Muscle layer of duodenum (tissue), 2 donors: ENCODE results near the gene PRTFDC1.

Source experiments
- H3K27ac ChIP-seq: one replicate; pipeline ENCODE4 v1.7.0; 2013; ENCODE audit warnings: mild to moderate bottlenecking, low read length
- H3K27me3 ChIP-seq: one replicate; pipeline ENCODE4 v1.7.0; 2013; ENCODE audit warnings: low read depth, mild to moderate bottlenecking, control low read depth, low read length
- H3K36me3 ChIP-seq, 2 donors: one replicate each; pipeline ENCODE4 v1.7.0; 2013; ENCODE audit warnings: low read length in 2 of 2, control low read depth in 1 of 2, mild to moderate bottlenecking in 1 of 2; ENCODE audit not compliant: insufficient read depth in 2 of 2, control insufficient read depth in 1 of 2
- H3K4me1 ChIP-seq, 2 donors: one replicate each; pipeline ENCODE4 v1.7.0; 2013; ENCODE audit warnings: low read length in 2 of 2, mild to moderate bottlenecking in 2 of 2, control low read depth in 1 of 2, moderate library complexity in 1 of 2; ENCODE audit not compliant: insufficient read depth in 2 of 2, control insufficient read depth in 1 of 2
- H3K4me3 ChIP-seq, 2 donors: one replicate each; pipeline ENCODE4 v1.7.0; 2013; ENCODE audit warnings: low read length in 2 of 2, low read depth in 1 of 2, mild to moderate bottlenecking in 1 of 2
- H3K9me3 ChIP-seq, 2 donors: one replicate each; pipeline ENCODE4 v1.7.0; 2013; ENCODE audit warnings: low read length in 2 of 2, control low read depth in 1 of 2, mild to moderate bottlenecking in 1 of 2; ENCODE audit not compliant: control insufficient read depth in 1 of 2
- donor health status: healthy.

PRTFDC1 gene

DNA sequence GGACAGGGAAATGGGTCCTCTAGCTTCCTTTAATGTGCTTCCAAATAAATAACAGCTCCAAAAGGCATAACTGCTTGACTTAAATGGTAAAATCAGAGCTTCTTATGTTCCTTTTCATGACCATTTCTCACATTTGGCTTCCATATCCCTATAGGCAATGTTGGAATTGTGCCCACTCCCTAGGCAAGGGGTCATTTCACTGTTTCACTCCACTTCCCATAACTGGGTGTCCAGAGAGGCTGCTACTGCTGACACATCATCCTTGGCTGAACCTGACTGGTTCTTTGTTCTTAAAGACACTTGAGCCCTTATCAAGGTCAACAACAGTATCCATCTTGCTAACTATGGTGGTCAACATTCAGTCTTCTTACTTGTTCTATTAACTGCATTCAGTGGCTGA lies 37.1 kb downstream of the PRTFDC1 start:
- no peaks in the 10 kb centered on the region for H3K27me3 ChIP-seq
- H3K4me3 ChIP-seq = no peak overlapping the region
- H3K27ac ChIP-seq = no peak overlapping the region
- no peaks in the 10 kb centered on the region for H3K36me3 ChIP-seq
- H3K9me3 ChIP-seq = no peaks in the 10 kb centered on the region
- H3K4me1 ChIP-seq = no peaks in the 10 kb centered on the region

DNA sequence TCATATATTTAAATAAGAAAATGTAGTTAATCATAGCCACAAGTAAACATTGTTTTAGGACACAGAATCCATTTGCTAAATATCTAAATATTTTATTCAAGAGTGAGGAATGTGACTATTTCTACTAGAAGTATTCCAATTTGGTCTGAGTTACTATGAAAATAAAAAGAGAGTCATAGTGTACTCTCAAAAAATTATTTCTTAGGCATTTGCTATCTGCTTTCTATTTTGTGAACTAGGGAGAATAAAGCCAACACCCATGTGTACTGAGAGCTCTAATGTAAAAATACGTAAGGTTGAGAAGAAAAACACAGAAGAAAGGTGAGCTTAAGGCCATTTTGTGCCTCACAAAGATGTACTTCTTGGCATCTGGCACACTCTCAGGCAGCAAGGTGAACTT lies 38.3 kb downstream of the PRTFDC1 start:
- Histone ChIP-seq H3K36me3 (no peaks in the 10 kb centered on the region), H3K9me3 (no peaks in the 10 kb centered on the region), H3K27ac (no peak overlapping the region), H3K27me3 (no peaks in the 10 kb centered on the region), H3K4me3 (no peak overlapping the region), H3K4me1 (no peaks in the 10 kb centered on the region)

DNA sequence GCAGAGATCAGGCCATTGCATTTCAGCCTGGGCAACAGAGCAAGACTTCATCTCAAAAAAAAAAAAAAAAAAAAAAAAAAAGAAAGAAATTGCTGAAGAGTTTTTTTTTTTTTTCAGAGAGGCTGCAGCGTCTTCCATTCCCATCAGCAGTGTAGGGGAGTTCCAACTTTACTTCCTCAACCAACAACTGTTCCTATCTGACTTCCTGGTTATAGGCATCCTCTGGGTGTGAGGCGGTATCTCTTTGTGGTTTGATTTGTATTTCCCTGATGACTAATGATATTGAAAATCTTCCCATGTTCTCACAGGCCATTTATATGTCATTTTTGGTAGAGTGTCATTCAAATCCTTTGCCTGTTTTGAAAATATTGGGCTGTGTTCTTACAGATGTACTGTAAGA lies 40.2 kb downstream of the PRTFDC1 start:
- Histone ChIP-seq H3K9me3 (no peaks in the 10 kb centered on the region), H3K4me1 (no peaks in the 10 kb centered on the region), H3K36me3 (no peaks in the 10 kb centered on the region), H3K27ac (no peak overlapping the region), H3K27me3 (no peaks in the 10 kb centered on the region), H3K4me3 (no peak overlapping the region)

DNA sequence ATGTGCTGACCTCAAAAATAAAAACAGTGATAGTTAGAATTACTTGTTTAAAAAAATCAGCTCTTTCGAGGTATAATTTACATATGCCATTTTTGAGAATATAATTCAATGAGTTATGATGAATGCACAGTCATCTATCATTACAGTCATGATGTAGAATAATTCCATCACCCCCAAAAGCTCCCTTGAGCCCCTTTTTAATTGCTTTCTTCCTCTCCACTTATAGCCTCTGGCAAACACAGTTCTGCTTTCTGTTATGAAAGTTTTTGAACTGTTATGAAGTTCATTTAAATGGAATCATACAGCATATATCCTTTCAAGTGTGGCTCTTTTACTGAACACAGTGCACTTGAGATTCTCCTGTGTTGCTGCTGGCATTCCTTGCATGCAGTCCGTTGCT lies 41.4 kb downstream of the PRTFDC1 start:
- H3K9me3 ChIP-seq = no peaks in the 10 kb centered on the region
- H3K27ac ChIP-seq = no peak overlapping the region
- H3K27me3 ChIP-seq = no peaks in the 10 kb centered on the region
- no peak overlapping the region for H3K4me3 ChIP-seq
- no peaks in the 10 kb centered on the region for H3K4me1 ChIP-seq
- no peaks in the 10 kb centered on the region for H3K36me3 ChIP-seq

DNA sequence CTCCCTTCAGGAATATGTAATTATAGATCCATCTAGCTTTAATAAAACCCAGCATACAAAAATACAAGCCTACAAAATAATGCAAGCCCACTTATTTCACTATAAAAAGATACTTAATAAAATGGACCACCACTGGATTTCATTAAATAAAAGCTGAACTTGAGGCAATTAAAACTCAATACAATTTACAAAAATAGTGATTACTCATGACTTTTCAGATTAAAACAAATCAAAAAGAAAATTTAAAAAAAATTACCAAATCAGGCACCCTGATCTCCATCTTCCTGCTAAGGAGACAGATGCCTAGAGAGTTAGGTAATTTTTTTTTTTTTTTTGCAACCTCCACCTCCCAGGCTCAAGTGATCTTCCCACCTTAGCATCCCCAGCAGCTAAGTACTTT lies 41.8 kb downstream of the PRTFDC1 start:
- no peak overlapping the region for H3K4me3 ChIP-seq
- no peaks in the 10 kb centered on the region for H3K9me3 ChIP-seq
- H3K27ac ChIP-seq = no peak overlapping the region
- H3K4me1 ChIP-seq = no peaks in the 10 kb centered on the region
- H3K36me3 ChIP-seq = no peaks in the 10 kb centered on the region
- H3K27me3 ChIP-seq = no peaks in the 10 kb centered on the region

DNA sequence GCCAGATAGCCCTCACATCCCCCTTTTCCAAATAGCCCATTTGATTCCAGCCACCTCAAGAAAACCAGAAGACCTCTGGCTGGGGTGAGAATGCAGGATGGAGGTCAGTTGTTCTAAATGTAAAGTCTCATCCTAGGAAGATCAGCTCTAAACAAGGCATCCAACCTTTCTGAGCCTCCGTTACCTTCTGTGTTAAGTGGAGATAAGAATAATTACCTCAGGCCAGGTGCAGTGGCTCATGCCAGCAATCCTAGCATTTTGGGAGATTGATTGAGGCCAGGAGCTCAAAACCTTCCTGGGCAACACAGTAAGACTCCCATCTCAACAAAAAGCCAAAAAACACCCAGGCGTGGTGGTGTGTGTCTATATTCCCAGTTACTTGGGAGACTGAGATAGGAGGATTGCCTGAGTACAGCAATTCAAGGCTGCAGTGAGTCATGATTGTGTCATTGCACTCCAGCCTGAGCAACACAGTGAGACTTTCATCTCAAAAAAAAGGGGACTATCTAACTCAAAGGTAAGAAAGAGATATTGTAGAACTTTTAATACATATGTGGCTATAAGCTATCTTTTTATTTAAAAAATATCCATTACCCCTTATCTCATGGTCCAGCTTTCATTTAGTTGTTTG lies 43.5 kb downstream of the PRTFDC1 start:
- no peak overlapping the region for H3K4me3 ChIP-seq
- H3K27me3 ChIP-seq = no peaks in the 10 kb centered on the region
- no peak overlapping the region for H3K27ac ChIP-seq
- no peaks in the 10 kb centered on the region for H3K4me1 ChIP-seq
- no peaks in the 10 kb centered on the region for H3K36me3 ChIP-seq
- H3K9me3 ChIP-seq = no peaks in the 10 kb centered on the region

DNA sequence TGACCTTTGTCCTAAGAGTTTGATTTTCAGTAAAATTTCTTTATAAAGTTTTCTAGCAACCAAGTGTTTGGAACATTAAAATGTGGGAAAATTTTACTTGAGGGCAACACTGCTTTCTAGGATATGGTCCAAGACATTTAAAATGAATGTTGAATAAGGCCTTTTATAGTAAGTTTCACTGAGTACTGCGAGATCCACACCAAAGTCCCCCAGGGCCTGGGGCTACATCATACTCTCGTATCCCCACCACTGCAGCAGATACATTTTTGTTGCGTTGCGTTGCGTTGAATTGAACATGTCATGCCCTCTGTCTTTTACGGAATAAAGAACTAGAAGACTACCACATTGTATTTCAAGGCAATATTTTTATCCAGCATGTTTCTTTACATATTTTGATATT lies 44.5 kb downstream of the PRTFDC1 start:
- no peaks in the 10 kb centered on the region for H3K4me1 ChIP-seq
- H3K36me3 ChIP-seq = no peaks in the 10 kb centered on the region
- no peak overlapping the region for H3K27ac ChIP-seq
- H3K9me3 ChIP-seq = no peaks in the 10 kb centered on the region
- H3K27me3 ChIP-seq = no peaks in the 10 kb centered on the region
- H3K4me3 ChIP-seq = no peak overlapping the region

DNA sequence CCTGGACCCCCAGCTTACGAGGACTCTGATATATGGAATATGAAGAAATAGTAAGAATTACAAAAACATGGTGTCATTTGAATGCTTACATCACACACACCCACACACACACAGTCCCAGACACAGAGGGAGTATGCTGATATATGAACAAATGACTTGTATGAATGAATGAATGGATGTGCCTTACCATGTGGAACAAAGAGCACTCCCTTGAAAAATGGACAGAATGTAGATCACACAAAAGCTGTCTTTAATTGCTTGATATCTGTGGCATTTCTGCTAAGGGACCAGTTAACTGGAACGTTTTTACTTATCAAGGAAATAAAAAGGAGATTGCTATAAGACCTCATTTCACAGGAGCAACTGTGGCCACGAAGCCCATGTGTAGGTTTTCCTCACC lies 46.0 kb downstream of the PRTFDC1 start:
- no peak overlapping the region for H3K4me3 ChIP-seq
- no peaks in the 10 kb centered on the region for H3K27me3 ChIP-seq
- peaks cover 8 to 14% of the 10 kb centered on the region in 2 donors for H3K4me1 ChIP-seq
- no peaks in the 10 kb centered on the region for H3K36me3 ChIP-seq
- H3K27ac ChIP-seq = no peak overlapping the region
- H3K9me3 ChIP-seq = no peaks in the 10 kb centered on the region

DNA sequence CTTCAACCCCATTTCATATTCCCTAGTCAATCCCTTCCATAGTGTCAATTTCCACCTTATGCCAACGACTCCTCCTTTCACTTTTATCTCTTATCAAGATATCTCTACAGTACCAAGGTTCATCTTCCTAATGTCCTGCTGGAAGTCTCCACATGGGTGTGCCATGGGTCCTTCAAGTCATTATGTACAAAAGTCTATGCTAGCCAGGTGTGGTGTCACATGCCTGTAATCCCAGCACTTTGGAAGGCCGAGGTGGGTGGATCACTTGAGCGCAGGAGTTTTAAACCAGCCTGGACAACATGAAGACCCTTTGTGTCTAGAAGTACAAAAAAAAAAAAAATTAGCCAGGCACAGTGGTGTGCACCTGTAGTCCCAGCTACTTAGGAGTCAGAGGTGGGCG lies 47.6 kb downstream of the PRTFDC1 start:
- Histone ChIP-seq H3K27ac (no peak overlapping the region), H3K36me3 (no peaks in the 10 kb centered on the region), H3K9me3 (no peaks in the 10 kb centered on the region), H3K27me3 (no peaks in the 10 kb centered on the region), H3K4me3 (no peak overlapping the region), H3K4me1 (peaks cover 14 to 20% of the 10 kb centered on the region in 2 donors)

DNA sequence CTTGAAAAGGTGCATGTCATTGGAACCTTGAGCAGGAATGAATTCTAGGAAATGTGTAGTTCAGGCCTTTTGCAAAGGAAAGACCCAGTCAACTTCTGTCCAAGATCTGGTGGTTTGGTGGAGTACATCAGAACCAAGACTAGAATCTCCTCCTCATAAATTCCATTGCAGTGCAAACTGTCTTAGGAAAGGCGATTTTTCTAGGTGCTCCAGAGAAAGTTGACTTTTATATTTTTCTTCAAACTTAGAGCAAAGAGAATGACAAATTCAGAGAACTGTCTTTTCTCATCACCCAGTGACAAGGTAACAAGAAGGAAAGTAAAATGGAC lies 50.0 kb downstream of the PRTFDC1 start:
- H3K27ac ChIP-seq = peak overlapping the region; percentile 50
- H3K27me3 ChIP-seq = no peaks in the 10 kb centered on the region
- no peak overlapping the region for H3K4me3 ChIP-seq
- peaks cover 14 to 20% of the 10 kb centered on the region in 2 donors for H3K4me1 ChIP-seq
- H3K9me3 ChIP-seq = no peaks in the 10 kb centered on the region
- H3K36me3 ChIP-seq = no peaks in the 10 kb centered on the region

DNA sequence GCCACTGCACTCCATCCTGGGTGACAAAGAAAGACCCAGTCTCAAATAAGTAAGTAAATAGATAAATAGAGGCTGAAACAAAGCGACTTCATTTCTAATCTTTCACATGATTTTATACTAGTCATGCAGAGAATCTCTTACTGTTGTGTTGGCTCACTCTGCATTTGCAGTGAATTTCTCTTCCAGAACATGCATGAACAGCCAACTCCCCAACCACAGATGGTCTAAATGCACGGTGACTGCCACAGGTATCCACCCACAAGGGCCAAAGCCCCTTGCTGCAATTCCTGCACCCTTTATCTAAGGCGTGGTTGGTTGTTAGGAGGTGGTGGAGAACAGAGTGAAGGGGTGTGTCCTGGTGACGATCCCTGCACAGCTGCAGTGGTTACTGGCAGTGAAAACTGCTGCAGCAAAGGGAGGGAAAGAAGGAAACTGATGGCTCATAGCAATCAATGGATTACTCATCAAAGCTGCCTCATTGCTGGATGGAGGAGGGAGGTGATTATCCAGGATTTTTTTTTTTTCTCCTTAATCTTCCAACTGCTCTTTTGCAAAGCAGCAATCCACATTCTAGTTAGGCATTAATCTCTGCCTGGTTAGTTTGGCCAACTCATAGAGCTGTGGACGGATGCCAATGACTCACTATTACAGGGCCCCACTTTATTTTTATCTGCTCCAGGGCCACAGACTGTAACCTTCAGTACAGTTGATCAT lies 50.6 kb downstream of the PRTFDC1 start:
- H3K9me3 ChIP-seq = no peaks in the 10 kb centered on the region
- H3K4me1 ChIP-seq = peaks cover 14 to 20% of the 10 kb centered on the region in 2 donors
- H3K27ac ChIP-seq = peak overlapping the region; percentile 54
- H3K4me3 ChIP-seq = no peak overlapping the region
- no peaks in the 10 kb centered on the region for H3K27me3 ChIP-seq
- H3K36me3 ChIP-seq = no peaks in the 10 kb centered on the region
